ENCODE results near the gene SEC63. TPM values are rescaled to one million over a fixed set of nuclear protein-coding genes. Genes with fewer than 3 reads are reported as not detected.

SEC63 gene
- total and polyA plus RNA-seq, 4 donors: 22.9 to 102 (median 65.9) TPM

GRCh38 chr6:107840636-107841274, 117.3 kb downstream of the SEC63 start:
- no peak overlapping the region for H3K9ac ChIP-seq (ENCODE audit: insufficient read depth in 1 of 2, low read length in 2 of 2)
- no peak for TF ChIP-seq CTCF (IDR thresholded peaks at IDR 0.05; ENCODE audit: control extremely low read depth, extremely low read depth)
- no peak overlapping the region for H3K27ac ChIP-seq (ENCODE audit: low read depth in 1 of 2, low read length in 1 of 2)
- H3K4me1 ChIP-seq (ENCODE audit: control insufficient read depth in 5 of 5, insufficient read depth in 5 of 5, low read length in 5 of 5): no peaks in the 10 kb centered on the region
- DNase-seq: no peak
- no peaks in the 10 kb centered on the region for H3K9me3 ChIP-seq (ENCODE audit: control insufficient read depth in 4 of 4, insufficient read depth in 3 of 4, low read length in 3 of 4)
- H3K27me3 ChIP-seq (ENCODE audit: control insufficient read depth in 3 of 3, insufficient read depth in 3 of 3, low read length in 2 of 3): no peaks in the 10 kb centered on the region
- no peak for ATAC-seq (ENCODE audit: insufficient read depth, low FRiP score)
- H3K4me3 ChIP-seq: no peak overlapping the region
- no peaks in the 10 kb centered on the region for H3K36me3 ChIP-seq (ENCODE audit: control insufficient read depth in 4 of 4, insufficient read depth in 4 of 4, low read length in 4 of 4)
- WGBS, 2 donors: 89 to 99% methylated on average over 3 of the region's 3 CpGs

GRCh38 chr6:107833136-107833535, 124.9 kb downstream of the SEC63 start:
- Histone ChIP-seq H3K4me1 (ENCODE audit: control insufficient read depth in 5 of 5, insufficient read depth in 5 of 5, low read length in 5 of 5) (no peaks in the 10 kb centered on the region), H3K27ac (ENCODE audit: low read depth in 1 of 2, low read length in 1 of 2) (no peak overlapping the region), H3K27me3 (ENCODE audit: control insufficient read depth in 3 of 3, insufficient read depth in 3 of 3, low read length in 2 of 3) (no peaks in the 10 kb centered on the region), H3K9ac (ENCODE audit: insufficient read depth in 1 of 2, low read length in 2 of 2) (no peak overlapping the region), H3K9me3 (ENCODE audit: control insufficient read depth in 4 of 4, insufficient read depth in 3 of 4, low read length in 3 of 4) (no peaks in the 10 kb centered on the region), H3K4me3 (no peak overlapping the region), H3K36me3 (ENCODE audit: control insufficient read depth in 4 of 4, insufficient read depth in 4 of 4, low read length in 4 of 4) (no peaks in the 10 kb centered on the region)
- no peak for ATAC-seq (ENCODE audit: insufficient read depth, low FRiP score)
- WGBS, 2 donors: 84 to 86% methylated on average over 7 of the region's 7 CpGs
- TF ChIP-seq CTCF (IDR thresholded peaks at IDR 0.05; ENCODE audit: control extremely low read depth, extremely low read depth): no peak
- no peak for DNase-seq

GRCh38 chr6:107832151-107833056, 125.6 kb downstream of the SEC63 start:
- ATAC-seq (ENCODE audit: insufficient read depth, low FRiP score): no peak
- no peak for TF ChIP-seq CTCF (IDR thresholded peaks at IDR 0.05; ENCODE audit: control extremely low read depth, extremely low read depth)
- Histone ChIP-seq H3K27ac (ENCODE audit: low read depth in 1 of 2, low read length in 1 of 2) (no peak overlapping the region), H3K9me3 (ENCODE audit: control insufficient read depth in 4 of 4, insufficient read depth in 3 of 4, low read length in 3 of 4) (no peaks in the 10 kb centered on the region), H3K9ac (ENCODE audit: insufficient read depth in 1 of 2, low read length in 2 of 2) (no peak overlapping the region), H3K27me3 (ENCODE audit: control insufficient read depth in 3 of 3, insufficient read depth in 3 of 3, low read length in 2 of 3) (no peaks in the 10 kb centered on the region), H3K4me1 (ENCODE audit: control insufficient read depth in 5 of 5, insufficient read depth in 5 of 5, low read length in 5 of 5) (no peaks in the 10 kb centered on the region), H3K36me3 (ENCODE audit: control insufficient read depth in 4 of 4, insufficient read depth in 4 of 4, low read length in 4 of 4) (no peaks in the 10 kb centered on the region), H3K4me3 (no peak overlapping the region)
- no peak for DNase-seq
- WGBS, 2 donors: 51 to 70% methylated on average over 10 of the region's 10 CpGs

Data from lung (tissue), 12 donors.